CD4-positive, alpha-beta T cell treated with Interleukin-17A for 1 hour (primary cell): ENCODE measurements around the gene AK9.
A peak's percentile ranks its signal among the peaks of the same experiment; 100 is the strongest.
"Not testable (repeated sequence)": the region's sequence is repeated elsewhere in the genome, so short reads cannot be mapped to it uniquely, and the experiment has no call there.

Experiments used
- DNase-seq: peaks from one replicate; pipeline ENCODE4 v3.0.0-alpha.2; 2020

The AK9 gene

GRCh38 chr6:109695468-109695867 is 4.5 kb upstream of the AK9 start:
- peak; percentile 24 for DNase-seq

- no peak for DNase-seq
Measured at GRCh38 chr6:109693111-109693510, 2.1 kb upstream of the AK9 start.

- DNase-seq, result peak; percentile 61
Measured at GRCh38 chr6:109690373-109690736, 647 bp downstream of the AK9 start.

- DNase-seq, result no peak
Measured at GRCh38 chr6:109687271-109687761, 3.7 kb downstream of the AK9 start.

- DNase-seq, result no peak
Measured at GRCh38 chr6:109686566-109687265, 4.3 kb downstream of the AK9 start.

- DNase-seq, result not testable (repeated sequence)
Measured at GRCh38 chr6:109678661-109679505, 12.1 kb downstream of the AK9 start.

- no peak for DNase-seq
Measured at GRCh38 chr6:109678240-109678639, 12.8 kb downstream of the AK9 start.

GRCh38 chr6:109676724-109677123 is 14.3 kb downstream of the AK9 start:
- no peak for DNase-seq

GRCh38 chr6:109672839-109673238 is 18.2 kb downstream of the AK9 start:
- DNase-seq, result no peak

- no peak for DNase-seq
Measured at GRCh38 chr6:109672175-109672574, 18.8 kb downstream of the AK9 start.

- no peak for DNase-seq
Measured at GRCh38 chr6:109671733-109672132, 19.3 kb downstream of the AK9 start.

- no peak for DNase-seq
Measured at GRCh38 chr6:109669811-109670210, 21.2 kb downstream of the AK9 start.

GRCh38 chr6:109662192-109662591 is 28.8 kb downstream of the AK9 start:
- no peak for DNase-seq

- DNase-seq, result no peak
Measured at GRCh38 chr6:109660526-109661320, 30.3 kb downstream of the AK9 start.

- DNase-seq, result no peak
Measured at GRCh38 chr6:109655761-109656262, 35.2 kb downstream of the AK9 start.

GRCh38 chr6:109653264-109653663 is 37.7 kb downstream of the AK9 start:
- no peak for DNase-seq

GRCh38 chr6:109644131-109644530 is 46.9 kb downstream of the AK9 start:
- no peak for DNase-seq

GRCh38 chr6:109632405-109632804 is 58.6 kb downstream of the AK9 start:
- no peak for DNase-seq

- no peak for DNase-seq
Measured at GRCh38 chr6:109631403-109631802, 59.6 kb downstream of the AK9 start.

GRCh38 chr6:109628158-109629000 is 62.6 kb downstream of the AK9 start:
- no peak for DNase-seq

- no peak for DNase-seq
Measured at GRCh38 chr6:109626311-109626710, 64.7 kb downstream of the AK9 start.

GRCh38 chr6:109625199-109625598 is 65.8 kb downstream of the AK9 start:
- no peak for DNase-seq
